ENCODE measurements around the gene CRYZL1.
A peak's percentile ranks its signal among the peaks of the same experiment; 100 is the strongest.

CRYZL1 gene

DNA sequence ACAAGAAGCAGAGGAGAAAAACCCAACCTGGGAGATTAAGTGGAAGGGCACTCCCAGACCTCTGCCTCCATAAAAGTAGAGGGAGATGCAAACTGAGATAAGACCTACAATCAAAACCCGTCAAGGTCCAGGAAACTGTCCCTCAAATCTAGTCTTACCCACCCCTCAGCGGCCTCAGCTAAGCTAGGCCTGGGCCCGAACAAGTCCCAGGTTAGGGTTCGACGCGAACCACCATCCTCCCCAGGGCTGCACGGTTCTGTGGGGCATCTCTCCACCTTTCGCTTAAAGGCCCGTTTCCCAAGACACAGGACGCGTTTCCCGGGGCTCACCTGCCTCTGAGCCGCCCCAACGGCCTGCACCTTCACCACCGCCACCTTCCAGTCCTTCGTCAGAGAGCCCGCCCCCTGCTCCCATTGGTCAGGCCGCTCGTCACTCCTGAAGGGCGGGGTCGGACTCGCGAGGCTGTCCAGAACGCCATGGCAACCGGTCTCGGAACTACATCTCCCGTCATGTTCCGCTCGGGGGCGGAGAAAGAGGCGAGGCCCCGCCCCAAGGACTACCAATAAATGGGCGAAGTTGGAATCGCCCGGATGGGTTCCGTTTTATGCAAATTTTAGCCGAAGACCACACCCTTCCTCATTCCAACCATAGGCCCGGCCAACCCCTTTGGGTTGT, at the start of gene CRYZL1:
Gene CRYZL1 (minus strand): TSS at position 390 of the 675 bp plus-strand sequence. CDS start 10,190 bp downstream, outside the sequence.
- TF ChIP-seq, protein P1, sequence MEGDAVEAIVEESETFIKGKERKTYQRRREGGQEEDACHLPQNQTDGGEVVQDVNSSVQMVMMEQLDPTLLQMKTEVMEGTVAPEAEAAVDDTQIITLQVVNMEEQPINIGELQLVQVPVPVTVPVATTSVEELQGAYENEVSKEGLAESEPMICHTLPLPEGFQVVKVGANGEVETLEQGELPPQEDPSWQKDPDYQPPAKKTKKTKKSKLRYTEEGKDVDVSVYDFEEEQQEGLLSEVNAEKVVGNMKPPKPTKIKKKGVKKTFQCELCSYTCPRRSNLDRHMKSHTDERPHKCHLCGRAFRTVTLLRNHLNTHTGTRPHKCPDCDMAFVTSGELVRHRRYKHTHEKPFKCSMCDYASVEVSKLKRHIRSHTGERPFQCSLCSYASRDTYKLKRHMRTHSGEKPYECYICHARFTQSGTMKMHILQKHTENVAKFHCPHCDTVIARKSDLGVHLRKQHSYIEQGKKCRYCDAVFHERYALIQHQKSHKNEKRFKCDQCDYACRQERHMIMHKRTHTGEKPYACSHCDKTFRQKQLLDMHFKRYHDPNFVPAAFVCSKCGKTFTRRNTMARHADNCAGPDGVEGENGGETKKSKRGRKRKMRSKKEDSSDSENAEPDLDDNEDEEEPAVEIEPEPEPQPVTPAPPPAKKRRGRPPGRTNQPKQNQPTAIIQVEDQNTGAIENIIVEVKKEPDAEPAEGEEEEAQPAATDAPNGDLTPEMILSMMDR (IDR thresholded peaks at IDR 0.05; ENCODE audit: low read depth, low read length, missing control alignments): no peak
- peak within 1 kb of the TSS; percentile 89 for H3K4me3 ChIP-seq (ENCODE audit: low read depth, low read length)
- peak; percentile 99 for DNase-seq (ENCODE audit: low read depth)
- in situ Hi-C loops (cut with HindIII; ENCODE audit: low sequenced_read_pairs): loop anchor here (5.0 kb wide), 3 partner anchors 41 to 261 kb away; no protein-coding TSS in a partner anchor

DNA sequence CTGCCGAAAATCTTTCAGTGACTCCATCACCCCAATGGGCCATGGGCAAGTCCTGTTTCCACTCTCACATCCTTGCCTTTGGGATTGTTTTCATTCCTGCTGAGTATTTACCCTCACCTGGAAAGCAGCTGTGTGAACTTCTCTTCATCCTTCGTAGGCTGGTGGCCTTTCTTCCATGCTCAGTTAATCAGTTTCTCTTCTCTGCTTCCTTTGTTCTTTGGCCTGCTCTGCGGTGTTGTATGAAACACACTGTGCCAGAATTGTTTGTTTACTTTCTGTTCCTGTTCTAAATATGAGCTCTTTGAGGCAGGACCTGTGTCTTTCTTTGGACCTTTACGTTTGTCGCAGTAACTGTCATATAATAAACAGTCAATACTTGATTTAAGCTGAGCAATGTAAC, 49.3 kb upstream of the CRYZL1 start:
- in situ Hi-C loops (cut with HindIII; ENCODE audit: low sequenced_read_pairs): no loop called here
- H3K4me3 ChIP-seq (ENCODE audit: low read depth, low read length): no peak overlapping the region
- TF ChIP-seq, protein P1 (IDR thresholded peaks at IDR 0.05; ENCODE audit: low read depth, low read length, missing control alignments): no peak
- no peak for DNase-seq (ENCODE audit: low read depth)

DNA sequence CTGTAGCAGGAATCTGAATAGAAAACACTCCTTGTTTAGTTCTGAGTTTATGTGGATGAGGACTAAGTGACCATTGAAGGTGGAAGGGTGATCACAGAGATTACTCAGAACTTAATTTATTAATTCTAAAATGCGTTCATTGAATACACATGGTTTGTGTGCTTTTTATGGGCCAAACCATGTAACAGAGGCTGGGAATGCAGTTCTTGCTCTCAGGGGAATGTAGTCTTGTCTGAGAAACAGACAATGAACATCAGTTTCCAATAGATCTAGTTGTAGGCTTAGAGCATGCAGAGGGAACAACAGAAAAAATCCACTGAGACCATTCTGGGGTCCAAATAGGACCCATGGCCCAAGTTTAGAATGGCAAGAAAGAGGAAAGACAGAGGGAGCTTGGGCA, 46.8 kb upstream of the CRYZL1 start:
- DNase-seq (ENCODE audit: low read depth): no peak
- TF ChIP-seq, protein P1 (IDR thresholded peaks at IDR 0.05; ENCODE audit: low read depth, low read length, missing control alignments): no peak
- H3K4me3 ChIP-seq (ENCODE audit: low read depth, low read length): no peak overlapping the region
- in situ Hi-C loops (cut with HindIII; ENCODE audit: low sequenced_read_pairs): no loop called here

DNA sequence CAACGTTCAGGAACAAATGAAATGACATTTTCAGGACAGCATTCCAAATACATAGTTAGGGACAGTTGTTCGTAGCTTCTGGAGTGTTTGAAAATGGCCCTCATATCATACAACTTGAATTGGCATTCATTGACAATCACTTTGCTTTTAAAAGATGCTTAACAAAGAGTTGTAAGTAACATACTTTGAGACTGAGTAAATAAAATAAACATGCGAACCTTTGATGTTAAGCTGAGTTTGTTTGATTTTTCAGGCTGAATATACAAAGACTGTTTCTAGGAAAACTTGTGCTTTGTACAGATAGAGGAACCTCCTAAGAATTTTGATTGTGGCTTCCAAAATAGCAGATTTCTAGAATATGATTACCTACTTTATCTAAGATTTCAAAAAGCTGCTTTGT, 46.1 kb upstream of the CRYZL1 start:
- DNase-seq (ENCODE audit: low read depth): no peak
- in situ Hi-C loops (cut with HindIII; ENCODE audit: low sequenced_read_pairs): no loop called here
- H3K4me3 ChIP-seq (ENCODE audit: low read depth, low read length): no peak overlapping the region
- TF ChIP-seq, protein P1 (IDR thresholded peaks at IDR 0.05; ENCODE audit: low read depth, low read length, missing control alignments): no peak

DNA sequence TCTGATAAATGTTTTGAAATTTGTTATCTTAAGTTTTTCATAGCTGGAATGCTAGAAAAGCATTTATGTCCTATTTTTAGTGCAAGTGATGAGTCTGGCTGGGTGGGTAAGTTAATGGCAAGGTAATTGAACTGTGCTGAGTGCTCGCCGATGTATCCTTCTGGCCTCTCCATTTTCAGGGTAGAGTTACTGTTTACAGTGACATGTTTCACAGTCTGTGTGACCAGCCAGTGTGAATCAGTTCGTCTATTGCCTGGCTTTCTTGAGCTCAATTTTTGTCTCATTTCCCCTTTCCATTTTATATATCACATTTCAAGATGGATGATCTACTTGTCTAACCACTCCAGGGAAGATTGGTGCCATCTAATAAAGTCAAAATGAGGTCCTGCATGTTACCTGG, 44.8 kb upstream of the CRYZL1 start:
- no peak for DNase-seq (ENCODE audit: low read depth)
- no peak overlapping the region for H3K4me3 ChIP-seq (ENCODE audit: low read depth, low read length)
- TF ChIP-seq, protein P1 (IDR thresholded peaks at IDR 0.05; ENCODE audit: low read depth, low read length, missing control alignments): no peak
- in situ Hi-C loops (cut with HindIII; ENCODE audit: low sequenced_read_pairs): no loop called here

DNA sequence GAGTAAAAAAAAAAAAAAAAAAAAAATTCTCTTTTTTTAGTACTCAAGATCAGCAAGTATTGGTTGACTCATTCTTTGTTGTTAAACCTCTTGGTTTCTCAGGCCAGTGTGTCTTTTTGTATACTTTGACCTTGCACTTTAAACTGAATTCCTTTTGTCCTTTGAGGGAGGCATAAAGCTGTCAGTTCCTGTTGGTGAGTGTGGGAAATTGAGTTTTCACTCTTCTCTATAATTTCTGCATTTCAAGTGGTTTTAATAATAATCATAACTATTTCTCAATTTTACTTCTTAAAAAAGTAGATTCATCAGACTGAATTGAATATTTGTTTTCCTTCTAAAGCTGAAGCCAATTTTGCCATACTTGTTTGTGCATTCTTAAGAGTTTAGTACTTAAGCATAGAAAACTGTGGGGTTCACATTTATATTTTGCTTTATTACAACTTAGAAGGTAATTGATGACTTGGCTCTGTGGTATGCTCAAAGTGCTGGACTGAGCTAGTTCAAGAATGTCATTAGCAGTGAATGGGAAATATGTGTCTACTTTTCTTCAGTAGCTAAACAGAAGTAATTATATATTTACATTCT, 44.2 kb upstream of the CRYZL1 start:
- in situ Hi-C loops (cut with HindIII; ENCODE audit: low sequenced_read_pairs): no loop called here
- TF ChIP-seq, protein P1 (IDR thresholded peaks at IDR 0.05; ENCODE audit: low read depth, low read length, missing control alignments): no peak
- H3K4me3 ChIP-seq (ENCODE audit: low read depth, low read length): no peak overlapping the region
- peak; percentile 66 for DNase-seq (ENCODE audit: low read depth)

Measured in astrocyte of the cerebellum (primary cell).